ENCODE results near the gene PRRT3. TPM values are rescaled to one million over a fixed set of nuclear protein-coding genes. Genes with fewer than 3 reads are reported as not detected.
"Not testable (repeated sequence)": the region's sequence is repeated elsewhere in the genome, so short reads cannot be mapped to it uniquely, and the experiment has no call there.

The PRRT3 gene
- polyA plus RNA-seq, 4 donors = 3.8 to 4.5 (median 4.1) TPM

- DNase-seq (ENCODE audit: low read depth in 4 of 4, low spot score in 3 of 4) = not testable (repeated sequence)
These were observed 51.2 kb downstream of the PRRT3 start for GRCh38 chr3:9900965-9901415.

GRCh38 chr3:9899289-9899791 lies 52.9 kb downstream of the PRRT3 start:
- no peak for DNase-seq (ENCODE audit: low read depth in 4 of 4, low spot score in 3 of 4)

- DNase-seq (ENCODE audit: low read depth in 4 of 4, low spot score in 3 of 4) = no peak
These were observed 53.6 kb downstream of the PRRT3 start for GRCh38 chr3:9898467-9899241.

GRCh38 chr3:9897408-9898372 lies 54.5 kb downstream of the PRRT3 start:
- DNase-seq (ENCODE audit: low read depth in 4 of 4, low spot score in 3 of 4) = peak in 1 of 4 donors; percentile 43

GRCh38 chr3:9896755-9897407 lies 55.3 kb downstream of the PRRT3 start:
- not testable (repeated sequence) for DNase-seq (ENCODE audit: low read depth in 4 of 4, low spot score in 3 of 4)

GRCh38 chr3:9895715-9896114 lies 56.5 kb downstream of the PRRT3 start:
- not testable (repeated sequence) for DNase-seq (ENCODE audit: low read depth in 4 of 4, low spot score in 3 of 4)

Other genes starting within 250 kb of the PRRT3 start
- gene CPNE9, start 248.6 kb downstream of the PRRT3 start, polyA plus RNA-seq (ENCODE audit: insufficient read length in 4 of 4) = under 1 TPM; 0.08 to 0.15 (median 0.14) TPM
- 10 to 100 TPM; 19.0 to 20.7 (median 19.9) TPM for gene BRPF1, start 220.7 kb downstream of the PRRT3 start, polyA plus RNA-seq (ENCODE audit: insufficient read length in 4 of 4)
- 10 to 100 TPM; 47.6 to 61.9 (median 56.1) TPM for gene OGG1, start 202.5 kb downstream of the PRRT3 start, polyA plus RNA-seq (ENCODE audit: insufficient read length in 4 of 4)
- 10 to 100 TPM; 18.9 to 22.6 (median 20.0) TPM for gene CAMK1, start 182.5 kb downstream of the PRRT3 start, polyA plus RNA-seq (ENCODE audit: insufficient read length in 4 of 4)
- gene TADA3, start 159.9 kb downstream of the PRRT3 start, polyA plus RNA-seq (ENCODE audit: insufficient read length in 4 of 4) = 10 to 100 TPM; 61.6 to 70.9 (median 65.7) TPM
- gene ARPC4, start 159.3 kb downstream of the PRRT3 start, polyA plus RNA-seq (ENCODE audit: insufficient read length in 4 of 4) = 100 to 1,000 TPM; 142 to 153 (median 142) TPM
- 10 to 100 TPM; 38.6 to 60.3 (median 43.0) TPM for gene TTLL3, start 142.1 kb downstream of the PRRT3 start, polyA plus RNA-seq (ENCODE audit: insufficient read length in 4 of 4)
- 10 to 100 TPM; 29.4 to 38.6 (median 33.7) TPM for gene RPUSD3, start 108.4 kb downstream of the PRRT3 start, polyA plus RNA-seq (ENCODE audit: insufficient read length in 4 of 4)
- under 1 TPM in 1 of 4 donors, not detected in 3; 0.09 TPM for gene CIDEC, start 72.2 kb downstream of the PRRT3 start, polyA plus RNA-seq (ENCODE audit: insufficient read length in 4 of 4)
- 10 to 100 TPM; 47.9 to 50.0 (median 49.4) TPM for gene JAGN1, start 61.8 kb downstream of the PRRT3 start, polyA plus RNA-seq (ENCODE audit: insufficient read length in 4 of 4)
- gene IL17RE, start 49.6 kb downstream of the PRRT3 start, polyA plus RNA-seq (ENCODE audit: insufficient read length in 4 of 4) = 10 to 100 TPM; 11.0 to 15.2 (median 11.8) TPM
- 10 to 100 TPM; 33.2 to 43.9 (median 40.1) TPM for gene IL17RC, start 35.3 kb downstream of the PRRT3 start, polyA plus RNA-seq (ENCODE audit: insufficient read length in 4 of 4)
- gene CRELD1, start 18.6 kb downstream of the PRRT3 start, polyA plus RNA-seq (ENCODE audit: insufficient read length in 4 of 4) = 10 to 100 TPM; 53.9 to 62.1 (median 58.8) TPM
- gene EMC3, start 34.4 kb upstream of the PRRT3 start, polyA plus RNA-seq (ENCODE audit: insufficient read length in 4 of 4) = 10 to 100 TPM; 89.6 to 93.6 (median 91.8) TPM
- 10 to 100 TPM; 14.4 to 19.3 (median 17.2) TPM for gene FANCD2, start 74.0 kb upstream of the PRRT3 start, polyA plus RNA-seq (ENCODE audit: insufficient read length in 4 of 4)
- gene FANCD2OS, start 155.8 kb upstream of the PRRT3 start, polyA plus RNA-seq (ENCODE audit: insufficient read length in 4 of 4) = 1 to 10 TPM in 1 of 4 donors, under 1 TPM in 2, not detected in 1; 0.13 to 1.2 (median 0.51) TPM
- 100 to 1,000 TPM; 204 to 221 (median 219) TPM for gene BRK1, start 163.3 kb upstream of the PRRT3 start, polyA plus RNA-seq (ENCODE audit: insufficient read length in 4 of 4)
- 10 to 100 TPM; 72.0 to 87.6 (median 83.1) TPM for gene VHL, start 189.4 kb upstream of the PRRT3 start, polyA plus RNA-seq (ENCODE audit: insufficient read length in 4 of 4)
- gene IRAK2, start 212.5 kb upstream of the PRRT3 start, polyA plus RNA-seq (ENCODE audit: insufficient read length in 4 of 4) = 1 to 10 TPM in 1 of 4 donors, under 1 TPM in 3; 0.65 to 1.1 (median 0.88) TPM

All from right renal pelvis (tissue), 4 donors.